NCI-H748 (cell line): Measurements from ENCODE around the gene SFRP2.

Experiments used
- DNase-seq: peaks from one replicate; lab custom pipeline; 2025; ENCODE audit not compliant: unreplicated experiment; lab: John Stamatoyannopoulos, UW

SFRP2 gene, protein sequence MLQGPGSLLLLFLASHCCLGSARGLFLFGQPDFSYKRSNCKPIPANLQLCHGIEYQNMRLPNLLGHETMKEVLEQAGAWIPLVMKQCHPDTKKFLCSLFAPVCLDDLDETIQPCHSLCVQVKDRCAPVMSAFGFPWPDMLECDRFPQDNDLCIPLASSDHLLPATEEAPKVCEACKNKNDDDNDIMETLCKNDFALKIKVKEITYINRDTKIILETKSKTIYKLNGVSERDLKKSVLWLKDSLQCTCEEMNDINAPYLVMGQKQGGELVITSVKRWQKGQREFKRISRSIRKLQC

DNA sequence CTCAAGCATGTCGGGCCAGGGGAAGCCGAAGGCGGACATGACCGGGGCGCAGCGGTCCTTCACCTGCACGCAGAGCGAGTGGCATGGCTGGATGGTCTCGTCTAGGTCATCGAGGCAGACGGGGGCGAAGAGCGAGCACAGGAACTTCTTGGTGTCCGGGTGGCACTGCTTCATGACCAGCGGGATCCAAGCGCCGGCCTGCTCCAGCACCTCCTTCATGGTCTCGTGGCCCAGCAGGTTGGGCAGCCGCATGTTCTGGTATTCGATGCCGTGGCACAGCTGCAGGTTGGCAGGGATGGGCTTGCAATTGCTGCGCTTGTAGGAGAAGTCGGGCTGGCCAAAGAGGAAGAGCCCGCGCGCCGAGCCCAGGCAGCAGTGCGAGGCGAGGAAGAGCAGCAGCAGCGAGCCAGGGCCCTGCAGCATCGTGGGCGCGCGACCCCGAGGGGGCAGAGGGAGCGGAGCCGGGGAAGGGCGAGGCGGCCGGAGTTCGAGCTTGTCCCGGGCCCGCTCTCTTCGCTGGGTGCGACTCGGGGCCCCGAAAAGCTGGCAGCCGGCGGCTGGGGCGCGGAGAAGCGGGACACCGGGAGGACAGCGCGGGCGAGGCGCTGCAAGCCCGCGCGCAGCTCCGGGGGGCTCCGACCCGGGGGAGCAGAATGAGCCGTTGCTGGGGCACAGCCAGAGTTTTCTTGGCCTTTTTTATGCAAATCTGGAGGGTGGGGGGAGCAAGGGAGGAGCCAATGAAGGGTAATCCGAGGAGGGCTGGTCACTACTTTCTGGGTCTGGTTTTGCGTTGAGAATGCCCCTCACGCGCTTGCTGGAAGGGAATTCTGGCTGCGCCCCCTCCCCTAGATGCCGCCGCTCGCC is at the start of gene SFRP2:
TSS of gene SFRP2 (minus strand) at position 671 of the 864 bp plus-strand sequence. CDS start at position 423, 248 bp downstream.
- peak; percentile 40 for DNase-seq

DNA sequence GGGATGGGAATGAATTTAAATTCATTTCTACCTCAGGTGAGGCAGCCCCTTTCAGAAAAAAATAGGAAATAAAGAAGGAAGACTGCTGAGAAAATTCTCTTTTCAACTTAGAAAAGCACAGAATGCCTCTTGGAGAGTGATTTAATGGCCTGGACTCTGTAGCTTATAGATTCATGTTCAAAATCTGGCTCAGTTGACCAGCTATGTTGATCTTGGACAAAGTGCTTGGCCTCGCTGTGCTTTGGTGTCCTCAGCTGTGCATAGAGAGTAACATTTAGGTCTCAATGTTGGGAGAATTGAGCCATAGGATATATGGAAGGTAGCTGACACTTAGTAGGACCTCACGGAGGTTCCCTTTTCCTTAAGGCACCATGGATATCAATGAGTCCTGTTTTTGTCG is 49.7 kb upstream of the SFRP2 start:
- no peak for DNase-seq

DNA sequence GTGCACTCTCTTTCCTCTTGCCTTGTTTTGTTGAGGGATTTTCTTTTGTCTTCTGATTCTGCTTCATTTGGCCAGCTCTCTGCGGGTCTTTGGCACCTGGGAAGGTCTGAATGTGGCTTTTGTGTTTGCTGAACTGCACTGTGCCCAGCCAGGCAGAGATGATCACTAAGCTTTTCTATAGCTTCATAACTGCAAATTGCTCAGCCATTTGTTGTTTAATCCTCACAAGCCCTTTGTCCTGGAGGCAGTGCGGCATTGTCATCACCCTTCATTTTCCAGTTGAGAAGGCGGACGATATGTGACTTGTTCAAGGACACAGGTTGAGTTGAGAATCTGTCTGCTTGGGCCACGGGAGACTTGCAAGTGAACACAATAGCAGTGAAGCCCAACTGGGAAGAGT is 46.0 kb upstream of the SFRP2 start:
- no peak for DNase-seq

DNA sequence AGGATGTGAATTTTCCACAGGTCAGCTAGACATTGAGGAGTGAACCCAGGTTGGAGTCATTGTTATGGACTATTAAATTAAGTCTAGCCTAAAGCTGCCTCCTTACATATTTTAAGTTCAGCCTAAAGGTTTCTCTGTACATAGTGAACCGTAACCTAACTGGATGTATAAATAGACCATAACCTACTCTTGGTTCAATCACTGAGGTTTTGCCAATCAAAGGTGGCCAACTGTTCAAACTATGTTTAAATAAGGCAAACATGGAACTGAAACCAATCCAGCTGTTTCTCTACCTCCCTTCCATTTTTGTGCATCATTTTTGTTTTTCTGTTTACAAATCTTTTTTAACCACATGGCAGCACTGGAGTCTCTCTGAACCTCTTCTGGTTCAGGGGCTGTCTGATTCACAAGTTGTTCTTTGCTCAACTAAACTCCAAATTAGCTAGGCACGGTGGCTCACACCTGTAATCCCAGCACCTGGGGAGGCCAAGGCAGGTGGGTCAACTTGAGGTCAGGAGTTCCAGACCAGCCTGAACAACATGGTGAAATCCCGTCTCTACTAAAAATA is 43.9 kb upstream of the SFRP2 start:
- no peak for DNase-seq

DNA sequence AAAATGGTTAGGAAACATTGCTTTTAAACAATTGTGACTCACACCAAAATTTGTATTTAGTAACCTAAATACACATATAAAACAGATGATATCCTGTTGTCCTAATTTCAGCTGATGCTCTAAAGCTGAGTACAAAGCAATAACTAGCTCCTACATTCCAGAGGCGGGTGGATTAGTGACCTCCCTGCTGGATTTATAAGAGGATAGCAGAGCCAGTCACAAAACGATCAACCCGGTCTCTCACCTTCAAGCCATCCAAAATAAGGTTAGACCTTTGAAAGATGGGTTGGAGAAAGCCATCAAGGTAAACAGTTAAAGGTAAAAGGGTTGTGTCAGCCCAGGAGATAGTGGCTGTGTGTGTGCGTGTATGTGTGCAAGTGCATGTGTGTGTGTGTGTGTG is 43.2 kb upstream of the SFRP2 start:
- DNase-seq: no peak

DNA sequence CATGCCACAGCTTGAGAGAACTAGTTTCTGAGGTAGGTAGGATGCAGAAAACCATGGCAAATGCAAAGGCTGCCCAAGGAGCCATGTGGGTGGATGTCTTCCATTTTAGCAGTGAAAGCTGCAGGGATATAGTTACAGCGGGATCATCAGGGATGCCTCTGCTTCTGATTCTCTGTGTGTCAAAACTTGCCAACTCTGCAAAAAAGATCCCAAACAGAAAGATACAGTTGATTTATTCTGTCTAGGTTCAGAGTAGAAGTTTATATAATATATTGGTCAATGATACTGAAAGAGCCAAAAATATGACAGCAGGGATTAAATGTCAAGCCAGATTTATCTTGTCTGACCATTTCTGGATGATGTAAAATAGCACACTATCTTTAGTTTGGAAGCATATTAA is 42.4 kb upstream of the SFRP2 start:
- no peak for DNase-seq

DNA sequence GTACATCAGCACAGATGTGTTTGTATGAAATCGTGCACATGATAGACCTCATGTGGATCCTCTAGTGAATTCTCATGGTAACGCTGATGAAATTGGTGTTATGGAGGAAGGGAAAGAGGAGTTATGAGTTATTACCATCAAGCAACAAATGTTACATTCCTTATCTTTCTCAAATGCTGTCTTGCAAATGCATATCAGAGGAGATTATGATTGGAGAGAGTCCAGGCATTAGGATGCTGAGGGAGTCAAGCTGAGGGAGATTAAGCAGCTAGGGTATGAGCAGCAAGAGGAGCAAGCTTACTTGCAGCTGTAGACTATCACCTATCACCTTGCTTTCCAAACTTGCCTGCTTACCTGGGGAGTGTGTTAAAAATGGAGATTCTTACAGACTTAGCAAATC is 36.8 kb upstream of the SFRP2 start:
- DNase-seq: no peak

DNA sequence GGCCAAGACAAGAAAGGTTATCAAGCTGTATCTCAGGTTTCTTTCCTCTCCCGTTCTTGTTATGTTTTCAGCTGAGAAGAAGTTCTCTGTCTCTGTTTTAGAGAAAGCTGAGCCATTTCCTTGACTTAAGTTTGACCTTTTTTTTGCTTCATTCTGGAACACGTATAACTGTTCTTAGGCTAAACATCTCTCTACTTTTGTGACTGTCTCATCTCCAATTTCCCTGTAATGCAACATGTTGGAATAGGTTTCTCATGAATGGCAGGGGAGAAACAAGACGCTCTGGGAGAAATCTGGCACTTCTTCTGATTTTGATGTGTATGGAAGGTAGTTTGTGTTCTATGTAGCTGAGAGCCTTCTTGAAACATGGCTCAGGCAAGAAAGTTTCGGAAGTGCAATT is 36.2 kb upstream of the SFRP2 start:
- no peak for DNase-seq

DNA sequence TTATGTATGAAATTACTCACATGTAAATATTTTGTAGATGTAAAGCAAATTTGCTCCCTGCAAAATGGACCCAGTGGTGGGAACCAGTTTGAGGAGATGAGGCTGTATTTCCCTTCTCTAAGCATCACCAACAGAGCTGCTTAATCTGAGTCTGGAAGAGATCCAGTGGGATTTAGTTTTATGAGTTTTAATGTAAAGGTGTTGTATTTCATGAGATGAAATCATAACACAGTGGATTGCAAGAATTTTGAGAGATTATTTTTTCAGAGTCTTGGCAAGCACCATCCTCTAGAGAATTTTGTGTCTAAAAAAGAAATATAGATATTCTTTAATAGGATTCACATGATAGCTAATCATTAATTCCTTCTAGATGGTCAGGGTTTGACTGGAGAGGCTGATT is 35.6 kb upstream of the SFRP2 start:
- no peak for DNase-seq

DNA sequence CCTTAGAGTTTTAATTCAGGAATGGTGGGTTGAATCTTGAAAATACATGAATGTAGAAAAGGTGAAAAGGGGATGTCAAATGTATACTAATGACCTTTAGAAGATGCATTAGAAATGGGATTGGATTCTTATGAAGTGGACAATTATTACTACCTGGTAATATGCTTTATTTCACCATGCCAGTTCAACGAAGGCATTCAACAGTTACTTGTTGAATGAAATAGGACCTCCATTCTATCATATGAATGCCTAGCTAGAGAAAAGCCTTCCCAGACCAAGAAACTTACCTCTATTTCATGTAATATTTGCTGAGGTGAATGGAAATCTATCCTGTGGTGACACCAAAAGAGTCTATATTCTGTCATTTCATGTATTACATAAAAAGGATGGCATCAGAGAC is 34.6 kb upstream of the SFRP2 start:
- no peak for DNase-seq

DNA sequence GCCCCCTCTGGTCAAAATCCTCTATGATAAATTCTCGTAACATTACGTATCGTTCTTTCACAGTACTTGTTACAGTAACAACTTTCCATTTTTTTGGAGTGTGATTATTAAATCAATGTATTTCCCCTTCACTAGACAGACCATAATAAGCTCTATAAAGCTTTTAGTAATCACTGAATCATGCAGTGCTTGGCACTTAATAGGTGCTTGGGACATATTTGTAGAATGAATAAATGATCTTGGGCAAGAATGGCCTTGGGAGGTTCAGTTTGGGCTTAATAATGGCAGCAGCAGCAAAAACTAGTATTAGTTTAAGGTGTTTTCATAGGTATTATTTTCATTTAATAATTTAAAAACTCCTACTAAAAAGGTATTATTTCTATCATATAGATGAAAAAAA is 33.4 kb upstream of the SFRP2 start:
- DNase-seq: no peak

DNA sequence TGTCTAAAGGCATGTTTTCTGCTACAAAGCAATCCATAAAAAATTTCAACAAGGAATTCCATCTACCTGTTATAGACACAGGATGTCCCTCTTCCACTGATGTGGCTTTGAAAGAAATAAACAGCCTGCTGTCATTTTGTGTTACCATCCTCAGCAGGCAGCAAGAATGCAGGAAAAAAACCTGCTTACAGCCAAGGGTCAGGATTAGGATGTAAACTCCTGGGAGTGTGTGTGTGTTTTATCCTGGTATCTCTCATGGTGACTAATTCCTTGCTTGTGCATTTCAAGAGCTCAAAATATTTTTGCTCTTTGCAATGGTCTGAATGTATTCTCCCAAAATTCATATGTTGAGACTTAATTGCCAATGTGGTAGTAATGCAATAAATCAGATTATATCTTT is 28.6 kb upstream of the SFRP2 start:
- no peak for DNase-seq

DNA sequence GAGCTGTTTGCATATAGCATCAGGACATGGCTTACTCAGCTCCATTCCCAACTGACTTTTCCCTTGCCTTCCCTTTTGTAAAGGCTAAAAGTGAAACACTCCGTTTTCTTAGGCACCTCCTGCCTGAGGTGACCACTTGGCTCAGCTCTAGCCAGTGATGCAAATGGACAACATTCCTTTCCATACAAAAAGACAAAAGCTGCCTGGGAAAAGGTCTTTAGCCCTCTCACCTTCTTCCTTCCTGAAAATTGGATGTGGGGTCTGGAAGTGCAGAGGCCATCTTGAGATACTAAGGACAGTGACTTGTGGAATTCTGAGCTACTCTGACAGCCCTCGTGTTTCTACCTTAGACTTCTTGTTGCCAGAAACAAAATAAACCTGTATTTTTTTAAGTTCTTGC is 27.7 kb upstream of the SFRP2 start:
- no peak for DNase-seq

DNA sequence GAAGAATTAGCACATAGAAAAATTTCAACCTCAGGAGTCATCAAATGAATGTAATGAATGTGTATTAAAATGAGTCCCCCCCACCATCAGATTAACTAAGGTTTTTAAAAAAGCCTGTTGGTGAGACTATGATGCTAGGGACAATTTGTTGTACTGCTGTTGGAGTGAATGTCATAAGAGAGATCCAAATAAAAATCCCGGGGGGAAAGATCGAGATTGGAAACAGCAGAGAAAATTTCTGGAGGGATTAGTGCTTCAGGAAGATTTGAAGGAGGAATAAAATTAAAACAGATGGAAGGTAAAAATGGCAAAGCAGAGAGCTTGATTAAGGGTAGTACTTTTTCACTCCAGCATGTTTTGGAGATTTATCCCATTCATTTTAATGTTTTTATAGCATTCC is 25.9 kb upstream of the SFRP2 start:
- DNase-seq: no peak

DNA sequence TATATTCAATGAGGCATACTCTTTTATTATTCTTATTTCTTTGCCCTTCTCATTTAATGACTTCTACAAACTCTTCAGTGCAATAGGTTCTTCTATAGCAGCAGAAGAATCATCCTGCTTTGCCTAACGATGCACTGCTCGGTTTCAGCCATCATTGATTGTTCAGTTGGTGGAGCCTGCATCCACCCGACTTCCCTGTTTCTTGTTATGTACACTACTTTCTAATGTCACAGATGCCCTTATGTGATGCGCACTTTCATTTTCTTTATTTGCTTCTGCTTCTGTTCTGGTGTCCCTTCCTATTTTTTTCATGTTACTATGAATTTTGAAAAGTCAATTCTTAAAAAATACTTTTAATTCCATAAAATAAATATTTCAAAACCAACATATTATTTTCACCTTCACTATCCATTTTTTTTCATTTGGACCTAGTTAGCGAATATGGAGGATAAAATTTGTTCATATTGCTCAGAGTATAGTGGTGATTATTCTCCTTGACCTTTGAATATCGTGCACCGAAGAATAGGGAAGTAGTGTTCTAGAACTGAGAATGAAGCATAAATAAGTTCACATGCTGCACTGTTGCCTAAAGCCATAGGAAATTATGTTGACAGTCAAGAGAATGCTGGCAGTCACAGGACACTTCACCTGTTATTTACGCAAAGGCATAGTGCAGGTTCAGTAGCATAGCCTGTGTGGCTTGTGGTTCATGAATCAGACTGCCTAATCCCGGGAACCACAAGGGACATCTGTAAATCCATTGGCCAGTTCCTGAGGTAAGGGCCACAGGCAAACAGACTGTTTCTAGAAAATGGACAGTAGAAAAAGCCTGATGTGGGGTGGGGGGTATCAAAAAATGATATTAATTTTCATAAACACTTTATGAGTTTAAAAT is 21.3 kb upstream of the SFRP2 start:
- no peak for DNase-seq

DNA sequence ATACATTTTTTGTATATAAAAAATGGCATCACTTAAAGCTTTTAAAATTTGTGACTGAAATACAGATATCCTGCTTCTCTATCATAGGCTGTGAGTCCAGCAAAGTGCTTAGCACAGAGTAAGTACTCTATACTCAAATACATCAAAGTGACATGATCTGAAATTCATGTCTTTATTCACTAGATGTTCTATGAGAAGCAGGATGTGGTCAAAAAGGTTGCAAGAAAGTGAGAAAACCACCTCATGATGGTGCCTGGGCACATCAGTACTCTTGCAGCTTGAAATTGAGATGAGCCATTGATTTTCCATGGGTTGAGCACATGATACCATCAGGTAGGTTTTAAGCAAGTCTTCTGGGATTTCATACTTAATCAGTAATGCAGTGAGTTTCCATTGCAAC is 20.4 kb upstream of the SFRP2 start:
- DNase-seq: no peak

DNA sequence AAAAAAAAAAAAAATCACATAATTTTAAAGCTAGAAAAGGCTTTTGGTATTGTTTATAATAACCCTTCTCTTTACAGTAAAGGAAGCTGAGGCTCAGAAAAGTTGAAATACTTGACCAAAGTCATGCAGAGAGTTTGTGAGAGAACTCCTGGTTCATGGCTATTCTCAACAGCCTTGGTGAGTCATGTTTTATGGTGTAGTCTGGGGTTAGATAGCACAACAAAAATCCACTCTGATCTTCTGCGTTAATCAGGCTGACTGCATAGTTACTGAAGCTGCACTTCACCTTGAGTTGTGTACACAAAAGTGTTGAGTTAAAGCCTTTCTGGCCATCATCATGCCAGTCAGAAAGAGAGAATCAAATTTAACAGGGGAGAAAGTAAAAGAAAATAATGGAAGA is 19.3 kb upstream of the SFRP2 start:
- no peak for DNase-seq

DNA sequence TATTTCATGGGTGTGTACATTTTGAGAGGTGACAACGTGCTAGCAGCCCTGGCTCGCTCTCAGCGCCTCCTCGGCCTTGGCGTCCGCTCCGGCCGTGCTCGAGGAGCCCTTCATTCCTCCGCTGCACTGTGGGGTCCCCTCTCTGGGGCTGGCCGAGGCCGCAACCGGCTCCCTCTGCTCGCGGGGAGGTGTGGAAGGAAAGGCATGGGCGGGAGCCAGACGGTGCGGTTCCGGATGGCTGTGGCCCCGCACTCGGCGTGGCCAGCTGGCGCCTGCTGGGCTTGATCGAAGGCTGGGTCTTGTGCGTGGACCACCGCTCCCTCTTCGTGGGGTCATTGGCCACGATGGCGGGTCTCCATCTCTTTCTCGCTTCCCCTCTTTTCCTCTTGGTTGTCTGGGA is 17.2 kb upstream of the SFRP2 start:
- DNase-seq: no peak

DNA sequence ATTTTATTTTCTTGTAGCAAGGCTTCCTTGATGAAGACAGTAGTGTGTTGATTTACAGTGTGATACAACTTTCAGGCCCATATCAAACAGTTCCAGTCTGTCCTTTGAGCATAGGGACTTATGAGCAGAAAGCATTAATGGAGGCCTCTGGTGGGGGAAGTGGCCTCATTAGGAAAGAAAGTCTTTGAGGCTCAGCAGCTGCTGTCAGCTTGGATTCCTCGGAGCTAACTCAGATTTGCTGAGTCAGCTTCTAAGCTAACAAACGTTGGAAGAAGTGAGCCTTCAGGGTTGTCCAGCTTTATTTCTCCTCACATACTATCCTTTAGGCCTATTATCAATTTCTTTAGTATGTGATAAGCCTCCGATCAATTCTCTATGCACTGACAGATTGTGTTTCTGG is 15.8 kb upstream of the SFRP2 start:
- no peak for DNase-seq

DNA sequence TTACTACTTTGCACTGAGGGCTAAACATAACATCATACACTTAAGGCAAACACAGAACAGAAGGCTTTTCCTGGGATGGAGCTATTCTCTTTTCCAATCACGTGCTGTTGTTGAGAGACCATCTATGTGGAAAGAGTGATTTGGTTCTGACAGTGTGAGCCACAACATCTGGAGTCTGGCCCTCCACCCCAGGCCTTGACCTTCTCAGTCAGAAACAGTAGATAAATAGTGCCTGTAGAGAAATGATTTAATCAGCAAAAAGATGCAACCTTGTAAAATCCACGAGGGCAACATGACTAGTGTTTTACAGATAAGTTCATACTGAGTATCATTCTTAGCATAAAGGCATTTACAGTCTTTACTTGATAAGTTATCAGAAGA is 10.8 kb upstream of the SFRP2 start:
- DNase-seq: no peak
